SK-N-SH (cell line): Measurements from ENCODE around the gene PKNOX2.

Experiments
- CTCF ChIP-seq: fragments of 200-600 bp; sonication (generic); IDR thresholded peaks from 2 replicates; pipeline ENCODE4 v1.6.1; 2017; ENCODE audit warnings: antibody characterized with exemption, mild to moderate bottlenecking, moderate library complexity
- GABPA ChIP-seq: IDR thresholded peaks from 2 replicates; pipeline ENCODE4 v1.4.0; 2012; ENCODE audit warnings: low read depth, mild to moderate bottlenecking
- MAX ChIP-seq: IDR thresholded peaks from 2 replicates; pipeline ENCODE4 v1.4.0; 2012; ENCODE audit warnings: low read depth
- MXI1 ChIP-seq: IDR thresholded peaks from 2 replicates; pipeline ENCODE4 v1.6.1; 2012; ENCODE audit warnings: mild to moderate bottlenecking, low read depth, low read length, improper control_type of control experiment
- RFX5 ChIP-seq: IDR thresholded peaks from 2 replicates; pipeline ENCODE4 v1.6.1; 2012; ENCODE audit warnings: mild to moderate bottlenecking, improper control_type of control experiment, low read length
- SMC3 ChIP-seq: IDR thresholded peaks from 2 replicates; pipeline ENCODE4 v1.6.1; 2012; ENCODE audit warnings: low read depth, low read length, improper control_type of control experiment

GRCh38 chr11:125179346-125179745 lies 14.8 kb downstream of the PKNOX2 start:
- TF ChIP-seq SMC3 (no peak), CTCF (no peak), MAX (no peak), GABPA (no peak), RFX5 (no peak), MXI1 (no peak)
